ENCODE results near the gene CCNDBP1. TPM values are rescaled to one million over a fixed set of nuclear protein-coding genes. Genes with fewer than 3 reads are reported as not detected.

CCNDBP1 gene
- polyA plus RNA-seq, 2 of the 4 experiments (the other 2 are of a cell fraction), result 24.3 to 44.8 TPM

DNA sequence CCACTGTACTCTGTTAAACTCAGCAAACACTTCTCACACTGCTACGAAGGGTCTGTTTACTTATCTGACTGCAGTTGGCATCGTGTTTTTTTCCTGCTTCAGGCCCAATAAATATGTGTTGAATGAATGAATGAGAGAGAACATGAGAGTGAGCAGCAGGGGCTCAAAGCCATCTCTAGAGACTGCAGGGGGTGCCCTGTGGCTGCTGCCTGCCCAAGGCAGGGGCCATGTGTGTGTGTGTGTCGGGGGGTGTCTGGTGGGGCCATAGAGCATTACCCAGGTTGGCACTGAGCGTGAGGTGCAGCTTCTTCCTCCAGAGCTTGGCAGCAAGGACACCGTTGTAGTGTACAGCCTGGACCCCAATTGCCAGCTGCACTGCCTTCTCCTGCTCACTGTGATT, 20.9 kb downstream of the CCNDBP1 start:
- H3K27ac ChIP-seq, result no peak overlapping the region
- FAIRE-seq, result no peak
- 48% methylated on average over 5 of the region's 5 CpGs for WGBS (ENCODE audit: missing lambda C conversion rate)
- no peak overlapping the region for H3K4me2 ChIP-seq
- no peak overlapping the region for H3K4me3 ChIP-seq
- ChIA-PET CTCF (interaction anchor here (2.0 to 3.4 kb wide), 2 partner anchors 16 to 19 kb away, joined by 7 to 19 read pairs; no protein-coding TSS in a partner anchor), POLR2A (no interaction called here)
- no peak for ATAC-seq
- TF ChIP-seq EP300 (IDR thresholded peaks at IDR 0.05) (no peak), FOXS1 (CRISPR knock-in tag; IDR thresholded peaks at IDR 0.05) (no peak), GATA3 (IDR thresholded peaks at IDR 0.05; ENCODE audit: borderline replicate concordance) (no peak), EHMT2 (IDR thresholded peaks at IDR 0.05; ENCODE audit: low read depth) (no peak), SREBF2 (IDR thresholded peaks at IDR 0.05) (no peak), HOXB5 (CRISPR knock-in tag; IDR thresholded peaks at IDR 0.05) (no peak), RFX5 (IDR thresholded peaks at IDR 0.05) (no peak), KDM1A (IDR thresholded peaks at IDR 0.05; ENCODE audit: low read depth) (no peak), ZNF302 (CRISPR knock-in tag; IDR thresholded peaks at IDR 0.05) (no peak)
- TF ChIP-seq, protein P1, sequence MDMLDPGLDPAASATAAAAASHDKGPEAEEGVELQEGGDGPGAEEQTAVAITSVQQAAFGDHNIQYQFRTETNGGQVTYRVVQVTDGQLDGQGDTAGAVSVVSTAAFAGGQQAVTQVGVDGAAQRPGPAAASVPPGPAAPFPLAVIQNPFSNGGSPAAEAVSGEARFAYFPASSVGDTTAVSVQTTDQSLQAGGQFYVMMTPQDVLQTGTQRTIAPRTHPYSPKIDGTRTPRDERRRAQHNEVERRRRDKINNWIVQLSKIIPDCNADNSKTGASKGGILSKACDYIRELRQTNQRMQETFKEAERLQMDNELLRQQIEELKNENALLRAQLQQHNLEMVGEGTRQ (IDR thresholded peaks at IDR 0.05), result no peak
- TF ChIP-seq, protein P2, sequence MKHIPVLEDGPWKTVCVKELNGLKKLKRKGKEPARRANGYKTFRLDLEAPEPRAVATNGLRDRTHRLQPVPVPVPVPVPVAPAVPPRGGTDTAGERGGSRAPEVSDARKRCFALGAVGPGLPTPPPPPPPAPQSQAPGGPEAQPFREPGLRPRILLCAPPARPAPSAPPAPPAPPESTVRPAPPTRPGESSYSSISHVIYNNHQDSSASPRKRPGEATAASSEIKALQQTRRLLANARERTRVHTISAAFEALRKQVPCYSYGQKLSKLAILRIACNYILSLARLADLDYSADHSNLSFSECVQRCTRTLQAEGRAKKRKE (CRISPR knock-in tag; IDR thresholded peaks at IDR 0.05; ENCODE audit: low read depth), result no peak
- H3K9me3 ChIP-seq, result no peaks in the 10 kb centered on the region
- no peak for DNase-seq (ENCODE audit: low read depth in 1 of 2, low spot score in 1 of 2)
- no peaks in the 10 kb centered on the region for H3K4me1 ChIP-seq

DNA sequence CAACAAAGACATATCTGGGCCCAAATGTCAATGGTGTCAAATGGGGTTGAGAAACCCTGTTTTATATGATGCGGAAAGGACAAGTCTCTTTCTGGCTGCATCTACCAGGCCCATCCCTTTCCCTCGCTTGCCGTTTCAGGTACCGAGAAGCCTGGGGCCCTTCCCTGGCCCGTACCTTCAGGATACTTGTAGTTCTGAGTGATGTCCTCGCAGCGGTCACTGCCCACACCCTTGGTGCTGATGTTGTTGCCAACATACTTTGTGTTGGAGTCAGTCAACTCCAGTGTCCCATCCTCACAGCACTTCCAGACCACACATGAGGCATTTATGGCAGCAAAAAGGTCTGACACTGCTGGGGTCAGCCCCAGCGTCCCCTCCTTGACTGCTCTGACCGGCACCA, 21.8 kb downstream of the CCNDBP1 start:
- FAIRE-seq, result no peak
- no peak overlapping the region for H3K4me2 ChIP-seq
- ChIA-PET POLR2A (no interaction called here), CTCF (interaction anchor here (2.0 to 3.2 kb wide), 2 partner anchors 18 to 78 kb away, joined by 7 to 28 read pairs; no protein-coding TSS in a partner anchor)
- H3K27ac ChIP-seq, result no peak overlapping the region
- no peak for TF ChIP-seq RFX5 (IDR thresholded peaks at IDR 0.05)
- no peak for TF ChIP-seq MYC (IDR thresholded peaks at IDR 0.05; ENCODE audit: borderline replicate concordance, low read length)
- TF ChIP-seq, protein P3, sequence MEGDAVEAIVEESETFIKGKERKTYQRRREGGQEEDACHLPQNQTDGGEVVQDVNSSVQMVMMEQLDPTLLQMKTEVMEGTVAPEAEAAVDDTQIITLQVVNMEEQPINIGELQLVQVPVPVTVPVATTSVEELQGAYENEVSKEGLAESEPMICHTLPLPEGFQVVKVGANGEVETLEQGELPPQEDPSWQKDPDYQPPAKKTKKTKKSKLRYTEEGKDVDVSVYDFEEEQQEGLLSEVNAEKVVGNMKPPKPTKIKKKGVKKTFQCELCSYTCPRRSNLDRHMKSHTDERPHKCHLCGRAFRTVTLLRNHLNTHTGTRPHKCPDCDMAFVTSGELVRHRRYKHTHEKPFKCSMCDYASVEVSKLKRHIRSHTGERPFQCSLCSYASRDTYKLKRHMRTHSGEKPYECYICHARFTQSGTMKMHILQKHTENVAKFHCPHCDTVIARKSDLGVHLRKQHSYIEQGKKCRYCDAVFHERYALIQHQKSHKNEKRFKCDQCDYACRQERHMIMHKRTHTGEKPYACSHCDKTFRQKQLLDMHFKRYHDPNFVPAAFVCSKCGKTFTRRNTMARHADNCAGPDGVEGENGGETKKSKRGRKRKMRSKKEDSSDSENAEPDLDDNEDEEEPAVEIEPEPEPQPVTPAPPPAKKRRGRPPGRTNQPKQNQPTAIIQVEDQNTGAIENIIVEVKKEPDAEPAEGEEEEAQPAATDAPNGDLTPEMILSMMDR (IDR thresholded peaks at IDR 0.05), result no peak
- TF ChIP-seq ZNF302 (CRISPR knock-in tag; IDR thresholded peaks at IDR 0.05), result no peak
- TF ChIP-seq, protein P4, sequence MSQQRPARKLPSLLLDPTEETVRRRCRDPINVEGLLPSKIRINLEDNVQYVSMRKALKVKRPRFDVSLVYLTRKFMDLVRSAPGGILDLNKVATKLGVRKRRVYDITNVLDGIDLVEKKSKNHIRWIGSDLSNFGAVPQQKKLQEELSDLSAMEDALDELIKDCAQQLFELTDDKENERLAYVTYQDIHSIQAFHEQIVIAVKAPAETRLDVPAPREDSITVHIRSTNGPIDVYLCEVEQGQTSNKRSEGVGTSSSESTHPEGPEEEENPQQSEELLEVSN (IDR thresholded peaks at IDR 0.05; ENCODE audit: borderline replicate concordance, low read depth), result no peak
- TF ChIP-seq CBX2 (IDR thresholded peaks at IDR 0.05; ENCODE audit: borderline replicate concordance, low read depth), result no peak
- TF ChIP-seq FOSB (CRISPR knock-in tag; IDR thresholded peaks at IDR 0.05), result no peak
- TF ChIP-seq, protein P5, sequence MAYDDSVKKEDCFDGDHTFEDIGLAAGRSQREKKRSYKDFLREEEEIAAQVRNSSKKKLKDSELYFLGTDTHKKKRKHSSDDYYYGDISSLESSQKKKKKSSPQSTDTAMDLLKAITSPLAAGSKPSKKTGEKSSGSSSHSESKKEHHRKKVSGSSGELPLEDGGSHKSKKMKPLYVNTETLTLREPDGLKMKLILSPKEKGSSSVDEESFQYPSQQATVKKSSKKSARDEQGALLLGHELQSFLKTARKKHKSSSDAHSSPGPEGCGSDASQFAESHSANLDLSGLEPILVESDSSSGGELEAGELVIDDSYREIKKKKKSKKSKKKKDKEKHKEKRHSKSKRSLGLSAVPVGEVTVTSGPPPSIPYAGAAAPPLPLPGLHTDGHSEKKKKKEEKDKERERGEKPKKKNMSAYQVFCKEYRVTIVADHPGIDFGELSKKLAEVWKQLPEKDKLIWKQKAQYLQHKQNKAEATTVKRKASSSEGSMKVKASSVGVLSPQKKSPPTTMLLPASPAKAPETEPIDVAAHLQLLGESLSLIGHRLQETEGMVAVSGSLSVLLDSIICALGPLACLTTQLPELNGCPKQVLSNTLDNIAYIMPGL (CRISPR knock-in tag; IDR thresholded peaks at IDR 0.05; ENCODE audit: borderline replicate concordance), result no peak
- no peak for TF ChIP-seq JUN (IDR thresholded peaks at IDR 0.05)
- TF ChIP-seq FOSL2 (IDR thresholded peaks at IDR 0.05), result no peak
- TF ChIP-seq FOSL2 (CRISPR knock-in tag; IDR thresholded peaks at IDR 0.05), result no peak
- no peak for TF ChIP-seq PHF8 (IDR thresholded peaks at IDR 0.05; ENCODE audit: borderline replicate concordance, low read depth)
- TF ChIP-seq CBX8 (IDR thresholded peaks at IDR 0.05), result no peak
- no peak for TF ChIP-seq KDM1A (IDR thresholded peaks at IDR 0.05; ENCODE audit: low read depth)
- TF ChIP-seq HOXB13 (CRISPR knock-in tag; IDR thresholded peaks at IDR 0.05; ENCODE audit: low read depth), result no peak
- TF ChIP-seq, protein P6, sequence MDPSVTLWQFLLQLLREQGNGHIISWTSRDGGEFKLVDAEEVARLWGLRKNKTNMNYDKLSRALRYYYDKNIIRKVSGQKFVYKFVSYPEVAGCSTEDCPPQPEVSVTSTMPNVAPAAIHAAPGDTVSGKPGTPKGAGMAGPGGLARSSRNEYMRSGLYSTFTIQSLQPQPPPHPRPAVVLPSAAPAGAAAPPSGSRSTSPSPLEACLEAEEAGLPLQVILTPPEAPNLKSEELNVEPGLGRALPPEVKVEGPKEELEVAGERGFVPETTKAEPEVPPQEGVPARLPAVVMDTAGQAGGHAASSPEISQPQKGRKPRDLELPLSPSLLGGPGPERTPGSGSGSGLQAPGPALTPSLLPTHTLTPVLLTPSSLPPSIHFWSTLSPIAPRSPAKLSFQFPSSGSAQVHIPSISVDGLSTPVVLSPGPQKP (IDR thresholded peaks at IDR 0.05; ENCODE audit: low read depth, low read length), result no peak
- no peak for ATAC-seq
- WGBS (ENCODE audit: missing lambda C conversion rate), result 88% methylated on average over 7 of the region's 9 CpGs
- no peaks in the 10 kb centered on the region for H3K4me1 ChIP-seq
- no peak overlapping the region for H3K4me3 ChIP-seq
- DNase-seq (ENCODE audit: low read depth in 1 of 2, low spot score in 1 of 2), result no peak
- H3K9me3 ChIP-seq, result no peaks in the 10 kb centered on the region
